Activated effector memory CD4-positive, alpha-beta T cell treated with Interleukin-2 at 50 U/mL for 16 hours (primary cell): Measurements from ENCODE around the gene FCRL3.

Experiments
- DNase-seq: peaks from one replicate; pipeline ENCODE4 v3.0.0-alpha.2; 2020

Gene FCRL3

DNA sequence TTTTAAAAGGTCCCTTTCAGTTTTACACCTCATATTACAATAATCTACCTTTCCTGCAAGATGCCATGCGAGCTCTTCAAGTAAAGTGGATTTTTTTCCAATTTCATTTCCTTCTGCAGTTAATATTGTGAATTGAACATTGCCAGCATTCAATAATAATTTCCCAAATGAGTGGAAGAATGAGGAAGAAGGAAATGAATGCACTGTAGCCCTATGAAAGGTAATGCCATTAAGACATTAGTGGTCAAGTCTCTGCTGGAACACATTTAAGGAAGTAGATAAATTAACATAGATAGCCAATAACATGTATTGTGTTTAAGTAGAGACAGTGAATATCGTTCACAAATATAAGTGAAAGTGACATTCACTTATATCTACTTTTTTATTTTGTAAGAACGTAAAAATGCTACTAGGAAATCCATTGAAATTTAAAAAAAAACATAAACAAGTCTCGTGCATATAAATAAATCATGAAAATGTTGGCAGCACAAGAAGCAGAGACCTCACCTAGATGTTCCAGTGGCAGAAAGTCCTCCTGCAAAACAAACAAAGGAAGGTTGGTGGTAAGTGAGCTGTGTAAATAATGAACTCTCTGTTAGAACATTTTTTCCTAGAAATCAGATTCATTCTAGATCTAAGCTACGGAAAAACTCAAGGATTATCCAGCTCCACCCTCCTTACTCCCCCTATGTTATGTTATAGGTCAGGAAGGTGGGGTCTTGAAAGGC is 17.7 kb downstream of the FCRL3 start:
- DNase-seq = no peak

DNA sequence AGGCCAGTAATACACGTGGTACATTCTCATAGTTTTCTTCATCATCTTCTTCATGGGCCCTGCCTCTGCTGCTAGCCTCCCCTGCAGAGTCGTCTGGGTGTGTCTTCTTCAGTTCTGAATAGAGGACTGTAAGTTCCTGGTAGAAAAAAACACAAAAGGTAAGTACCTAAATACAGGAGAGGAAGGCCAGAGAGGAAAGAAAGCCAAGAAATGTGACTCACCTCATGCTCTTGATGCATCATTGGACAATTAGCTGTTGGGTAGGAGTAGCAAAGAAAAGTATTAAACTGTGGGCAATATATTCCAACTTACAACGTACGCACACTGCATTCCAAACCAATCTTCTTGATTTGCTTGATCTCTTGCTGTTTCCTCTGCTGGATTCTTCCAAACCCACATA is 21.8 kb downstream of the FCRL3 start:
- no peak for DNase-seq

DNA sequence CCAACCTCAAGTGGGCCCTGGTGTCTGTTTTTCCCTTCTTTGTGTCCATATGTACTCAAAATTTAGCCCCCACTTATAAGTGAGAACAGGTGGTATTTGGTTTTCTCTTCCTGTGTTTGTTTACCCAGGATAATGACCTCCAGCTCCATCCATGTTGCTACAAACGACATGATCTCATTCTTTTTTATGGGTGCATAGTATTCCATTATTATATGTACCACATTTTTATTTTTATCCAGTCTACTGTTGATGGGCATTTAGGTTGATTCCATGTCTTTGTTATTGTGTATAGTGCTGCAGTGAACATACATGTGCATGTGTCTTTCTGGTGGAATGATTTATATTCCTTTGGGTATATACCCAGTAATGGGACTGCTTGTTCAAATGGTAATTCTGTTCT is 27.6 kb downstream of the FCRL3 start:
- no peak for DNase-seq

GRCh38 chr1:157671895-157672294 is 28.7 kb downstream of the FCRL3 start:
- no peak for DNase-seq

- DNase-seq = no peak
Observed at GRCh38 chr1:157659576-157660247, 40.9 kb downstream of the FCRL3 start.

DNA sequence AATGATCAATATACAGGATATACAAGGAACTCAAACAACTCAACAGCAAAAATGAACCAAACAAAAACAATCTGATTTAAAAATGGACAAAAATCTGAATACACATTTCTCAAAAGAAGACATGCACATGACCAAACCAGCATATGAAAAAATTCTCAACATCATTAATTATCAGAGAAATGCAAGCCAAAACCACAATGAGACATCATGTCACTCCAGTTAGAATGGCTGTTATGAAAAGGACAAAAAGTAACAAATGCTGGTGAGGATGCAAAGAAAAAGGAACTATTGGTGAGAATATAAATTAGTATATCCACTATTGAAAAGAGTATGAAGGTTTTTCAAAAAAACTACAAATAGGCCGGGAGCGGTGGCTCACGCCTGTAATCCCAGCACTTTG is 42.0 kb downstream of the FCRL3 start:
- DNase-seq = no peak

GRCh38 chr1:157653494-157653873 is 47.1 kb downstream of the FCRL3 start:
- DNase-seq = no peak

- DNase-seq = no peak
Observed at GRCh38 chr1:157652859-157653493, 47.6 kb downstream of the FCRL3 start.

GRCh38 chr1:157648317-157648716 is 52.3 kb downstream of the FCRL3 start:
- no peak for DNase-seq

DNA sequence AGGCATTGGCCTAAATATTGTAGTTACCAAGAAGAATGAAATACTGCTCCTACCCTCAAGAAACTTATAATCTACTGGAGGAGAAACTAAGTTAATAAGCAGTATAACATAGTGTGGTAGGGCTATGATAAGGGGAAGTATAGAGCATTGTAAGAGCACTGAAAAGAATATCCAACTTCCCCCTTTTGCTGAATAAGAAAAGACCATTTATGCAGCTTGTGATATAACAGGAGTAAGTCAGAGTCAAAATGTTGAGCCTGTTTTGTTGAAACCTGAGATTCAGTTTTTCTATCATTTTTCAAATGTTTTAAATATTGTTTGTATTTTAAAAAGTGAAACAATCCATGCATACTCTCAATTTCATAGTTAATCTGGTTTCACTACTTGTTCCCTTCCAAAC is 54.4 kb downstream of the FCRL3 start:
- DNase-seq = no peak

- no peak for DNase-seq
Observed at GRCh38 chr1:157641177-157641576, 59.4 kb downstream of the FCRL3 start.

DNA sequence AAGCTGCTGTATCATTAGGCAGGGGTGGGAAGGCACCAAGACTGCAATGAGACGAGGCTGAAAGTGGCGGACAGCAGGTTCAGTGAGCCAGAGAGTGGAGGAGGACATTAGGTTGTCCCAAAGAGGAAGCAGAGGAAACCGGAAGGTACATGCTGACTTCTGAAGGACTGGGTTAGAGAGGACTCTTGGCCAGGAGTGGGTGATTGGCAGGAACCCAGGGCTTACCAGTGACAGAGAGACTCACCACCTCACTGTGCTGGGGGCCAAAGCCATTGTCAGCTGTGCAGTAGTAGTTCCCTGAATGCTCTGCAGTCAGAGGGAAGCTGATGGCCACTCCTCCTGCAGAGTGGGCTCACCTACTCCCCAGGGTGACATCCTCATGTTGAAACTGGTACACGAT is 60.8 kb downstream of the FCRL3 start:
- no peak for DNase-seq

DNA sequence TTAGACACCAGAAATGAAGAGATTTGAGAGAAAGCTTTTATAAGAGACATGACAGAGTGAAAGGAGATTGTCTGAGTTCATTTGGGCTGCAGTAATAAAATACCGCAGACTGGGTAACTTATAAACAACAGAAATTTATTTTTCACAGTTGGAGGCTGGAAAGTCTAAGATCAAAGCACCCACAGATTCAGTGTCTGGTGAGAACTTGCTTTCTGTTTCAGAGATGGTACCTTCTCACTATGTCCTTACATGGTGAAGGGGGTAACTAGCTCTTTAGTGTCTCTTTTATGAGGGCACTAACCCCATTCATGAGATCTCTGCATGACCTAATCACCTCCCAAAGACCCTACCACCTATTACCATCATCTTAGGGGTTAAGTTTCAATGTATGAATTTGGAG is 71.8 kb downstream of the FCRL3 start:
- DNase-seq = no peak
